ENCODE data around the gene EGR4.

GRCh38 chr2:73314441-73314840 is 21.1 kb upstream of the EGR4 start:
- TF ChIP-seq POLR2A (IDR thresholded peaks at IDR 0.05) (no peak), CTCF (IDR thresholded peaks at IDR 0.05) (no peak), EP300 (IDR thresholded peaks at IDR 0.05) (no peak)
